ENCODE data around the gene ADGRV1. TPM values are rescaled to one million over a fixed set of nuclear protein-coding genes. Genes with fewer than 3 reads are reported as not detected.

ADGRV1 gene
- total RNA-seq, 4 donors from 2014 or later: 1.9 to 11.3 TPM; not detected in 2

DNA sequence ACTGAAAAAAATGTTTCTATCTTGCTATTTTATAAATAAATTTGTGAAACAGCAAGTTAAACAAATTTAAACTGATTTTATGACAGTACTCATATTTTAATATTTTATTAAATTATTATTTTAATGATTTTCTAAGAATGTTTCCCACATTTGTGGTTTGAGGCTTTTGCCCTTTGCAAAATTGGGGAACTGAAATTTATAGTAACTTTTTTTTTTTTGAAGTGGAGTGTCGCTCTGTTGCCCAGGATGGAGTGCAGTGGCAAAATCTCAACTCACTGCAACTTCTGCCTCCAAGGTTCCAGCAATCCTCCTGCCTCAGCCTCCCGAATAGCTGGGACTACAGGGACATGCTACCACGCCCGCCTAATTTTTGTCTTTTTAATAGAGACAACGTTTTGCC is 7.2 kb upstream of the ADGRV1 start:
- TF ChIP-seq, protein P1, sequence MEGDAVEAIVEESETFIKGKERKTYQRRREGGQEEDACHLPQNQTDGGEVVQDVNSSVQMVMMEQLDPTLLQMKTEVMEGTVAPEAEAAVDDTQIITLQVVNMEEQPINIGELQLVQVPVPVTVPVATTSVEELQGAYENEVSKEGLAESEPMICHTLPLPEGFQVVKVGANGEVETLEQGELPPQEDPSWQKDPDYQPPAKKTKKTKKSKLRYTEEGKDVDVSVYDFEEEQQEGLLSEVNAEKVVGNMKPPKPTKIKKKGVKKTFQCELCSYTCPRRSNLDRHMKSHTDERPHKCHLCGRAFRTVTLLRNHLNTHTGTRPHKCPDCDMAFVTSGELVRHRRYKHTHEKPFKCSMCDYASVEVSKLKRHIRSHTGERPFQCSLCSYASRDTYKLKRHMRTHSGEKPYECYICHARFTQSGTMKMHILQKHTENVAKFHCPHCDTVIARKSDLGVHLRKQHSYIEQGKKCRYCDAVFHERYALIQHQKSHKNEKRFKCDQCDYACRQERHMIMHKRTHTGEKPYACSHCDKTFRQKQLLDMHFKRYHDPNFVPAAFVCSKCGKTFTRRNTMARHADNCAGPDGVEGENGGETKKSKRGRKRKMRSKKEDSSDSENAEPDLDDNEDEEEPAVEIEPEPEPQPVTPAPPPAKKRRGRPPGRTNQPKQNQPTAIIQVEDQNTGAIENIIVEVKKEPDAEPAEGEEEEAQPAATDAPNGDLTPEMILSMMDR (IDR thresholded peaks at IDR 0.05): no peak
- no peak for TF ChIP-seq POLR2A (IDR thresholded peaks at IDR 0.05)
- intact Hi-C loops (cut with DNase I; ENCODE audit: low total_unique reads): no loop called here
- peaks cover 0 to 10% of the 10 kb centered on the region in 2 donors for H3K27me3 ChIP-seq
- no peaks in the 10 kb centered on the region for H3K36me3 ChIP-seq
- no peak for DNase-seq
- H3K9me3 ChIP-seq: no peaks in the 10 kb centered on the region
- no peaks in the 10 kb centered on the region for H3K4me1 ChIP-seq
- no peak overlapping the region for H3K27ac ChIP-seq
- no peak overlapping the region for H3K4me3 ChIP-seq

DNA sequence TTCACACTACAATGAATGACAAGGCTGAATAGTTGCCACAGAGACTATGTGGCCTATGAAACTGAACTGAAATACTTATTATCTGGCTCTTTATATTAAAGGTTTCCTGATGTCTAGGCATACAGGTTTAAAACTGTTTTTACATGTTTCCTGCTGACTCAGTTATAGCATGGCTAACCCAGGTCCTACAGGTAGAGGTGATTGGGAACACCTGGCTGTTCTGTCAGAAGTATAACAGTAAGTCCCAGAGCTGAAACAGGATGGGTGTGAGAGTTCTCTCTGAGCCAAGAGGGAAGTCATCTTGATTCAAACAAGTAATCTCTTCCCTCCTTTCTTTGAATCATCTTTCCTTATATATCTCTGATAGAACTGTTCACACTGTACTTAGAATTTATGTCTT is 4.9 kb upstream of the ADGRV1 start:
- Histone ChIP-seq H3K36me3 (no peaks in the 10 kb centered on the region), H3K27ac (no peak overlapping the region), H3K4me1 (peaks cover 0 to 1% of the 10 kb centered on the region in 2 donors), H3K4me3 (no peak overlapping the region), H3K27me3 (peaks cover 0 to 5% of the 10 kb centered on the region in 2 donors), H3K9me3 (no peaks in the 10 kb centered on the region)
- DNase-seq: no peak
- intact Hi-C loops (cut with DNase I; ENCODE audit: low total_unique reads): no loop called here
- TF ChIP-seq, protein P1 (IDR thresholded peaks at IDR 0.05): no peak
- TF ChIP-seq POLR2A (IDR thresholded peaks at IDR 0.05): no peak

DNA sequence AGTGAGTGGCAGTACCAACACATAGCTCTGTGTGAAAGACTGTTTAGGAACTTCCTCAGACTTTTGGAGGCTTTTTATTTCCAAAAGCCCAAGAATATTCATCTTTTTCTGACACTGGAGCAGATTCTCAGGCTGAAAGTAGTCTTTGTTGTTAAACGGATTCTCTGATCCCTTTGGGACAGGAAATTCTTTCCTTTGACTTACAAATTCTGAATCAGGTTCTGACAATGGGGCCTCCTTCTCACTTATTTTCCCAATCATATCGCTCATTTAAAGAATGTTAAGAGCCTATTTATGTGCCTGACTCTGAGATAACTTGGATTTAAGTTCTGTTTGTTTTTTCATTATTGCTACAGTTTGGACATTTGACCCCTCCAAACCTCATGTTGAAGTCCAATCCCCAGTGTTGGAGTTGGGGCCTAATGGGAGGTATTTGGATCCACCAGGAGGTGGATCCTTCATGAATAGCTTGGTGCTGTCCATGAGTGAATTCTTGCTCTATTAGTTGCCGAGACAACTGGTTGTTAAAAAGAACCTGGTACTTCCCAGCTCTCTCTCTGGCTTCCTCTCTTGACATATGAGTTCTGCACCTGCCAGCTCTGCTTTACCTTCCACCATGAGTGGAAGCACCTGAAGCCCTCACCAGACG is 4.1 kb upstream of the ADGRV1 start:
- H3K9me3 ChIP-seq: no peaks in the 10 kb centered on the region
- H3K27me3 ChIP-seq: peaks cover 0 to 11% of the 10 kb centered on the region in 2 donors
- no peak overlapping the region for H3K4me3 ChIP-seq
- peaks cover 0 to 5% of the 10 kb centered on the region in 2 donors for H3K4me1 ChIP-seq
- intact Hi-C loops (cut with DNase I; ENCODE audit: low total_unique reads): no loop called here
- DNase-seq: no peak
- H3K36me3 ChIP-seq: no peaks in the 10 kb centered on the region
- TF ChIP-seq, protein P1 (IDR thresholded peaks at IDR 0.05): no peak
- no peak for TF ChIP-seq POLR2A (IDR thresholded peaks at IDR 0.05)
- no peak overlapping the region for H3K27ac ChIP-seq

DNA sequence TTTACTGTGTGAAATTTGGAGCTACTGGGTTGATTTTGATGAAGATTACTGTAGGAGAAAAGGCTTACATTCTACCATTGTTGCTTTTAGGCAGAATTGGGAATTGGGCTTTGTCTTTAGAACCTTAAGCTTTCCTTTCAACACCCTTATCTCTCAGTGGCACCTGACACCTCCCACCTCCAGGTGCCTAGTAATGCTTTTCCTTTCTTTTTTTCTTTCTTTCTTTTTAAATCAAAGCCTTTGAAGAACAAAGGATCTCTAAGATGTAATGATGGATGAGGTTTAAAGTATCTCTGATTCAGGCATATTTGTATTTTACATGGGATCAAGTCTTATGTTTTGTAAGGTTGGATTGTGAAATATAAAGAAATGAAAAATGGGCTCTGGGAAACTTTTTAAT is 2.9 kb upstream of the ADGRV1 start:
- no peaks in the 10 kb centered on the region for H3K9me3 ChIP-seq
- H3K4me1 ChIP-seq: peaks cover 0 to 5% of the 10 kb centered on the region in 2 donors
- no peak overlapping the region for H3K4me3 ChIP-seq
- intact Hi-C loops (cut with DNase I; ENCODE audit: low total_unique reads): no loop called here
- no peak overlapping the region for H3K27ac ChIP-seq
- no peaks in the 10 kb centered on the region for H3K36me3 ChIP-seq
- TF ChIP-seq, protein P1 (IDR thresholded peaks at IDR 0.05): no peak
- DNase-seq: no peak
- peaks cover 0 to 22% of the 10 kb centered on the region in 2 donors for H3K27me3 ChIP-seq

DNA sequence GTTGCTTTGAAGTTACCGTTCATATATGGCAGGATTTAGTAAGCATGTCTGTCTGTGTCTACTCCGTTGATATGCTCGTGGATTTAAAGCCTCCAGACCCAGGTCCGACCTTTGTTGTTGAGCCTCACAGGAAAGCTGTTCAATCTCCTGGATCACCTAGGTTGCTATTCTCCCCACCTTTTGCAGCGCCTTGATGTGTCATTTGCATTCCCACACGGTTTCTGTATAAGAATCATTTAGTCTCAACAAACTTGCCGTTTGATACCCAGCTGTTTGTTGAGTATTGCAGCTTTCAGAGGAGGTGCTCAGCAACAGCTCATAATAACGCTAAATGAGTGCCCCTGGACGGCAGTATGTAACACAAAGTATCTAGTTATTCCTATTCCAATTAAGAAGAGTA is 1.2 kb upstream of the ADGRV1 start:
- Histone ChIP-seq H3K4me3 (no peak overlapping the region), H3K36me3 (no peaks in the 10 kb centered on the region), H3K4me1 (peaks cover 0 to 5% of the 10 kb centered on the region in 2 donors), H3K27me3 (peaks cover 0 to 27% of the 10 kb centered on the region in 2 donors), H3K9me3 (no peaks in the 10 kb centered on the region), H3K27ac (no peak overlapping the region)
- DNase-seq: no peak
- TF ChIP-seq, protein P1 (IDR thresholded peaks at IDR 0.05): no peak
- TF ChIP-seq POLR2A (IDR thresholded peaks at IDR 0.05): no peak
- intact Hi-C loops (cut with DNase I; ENCODE audit: low total_unique reads): no loop called here
